AG10803 (cell line): ENCODE data around the gene HOXC4.

ENCODE experiments used
- DNase-seq: peaks from one replicate; pipeline ENCODE4 v3.0.0; 2010; ENCODE audit warnings: low read depth
- H3K4me3 ChIP-seq: 2 replicates; pipeline ENCODE4 v1.5.1; 2011; ENCODE audit warnings: mild to moderate bottlenecking, low read length, control low read depth
- TF ChIP-seq, protein P1 (sequence below): conservative IDR thresholded peaks from 2 replicates; pipeline ENCODE4 v1.5.1; 2011; ENCODE audit warnings: mild to moderate bottlenecking, low read length, control low read depth, inconsistent platforms

Gene HOXC4

GRCh38 chr12:54012631-54013409, 40.8 kb upstream of the HOXC4 start:
- H3K4me3 ChIP-seq: peak overlapping the region; percentile 98
- TF ChIP-seq, protein P1, sequence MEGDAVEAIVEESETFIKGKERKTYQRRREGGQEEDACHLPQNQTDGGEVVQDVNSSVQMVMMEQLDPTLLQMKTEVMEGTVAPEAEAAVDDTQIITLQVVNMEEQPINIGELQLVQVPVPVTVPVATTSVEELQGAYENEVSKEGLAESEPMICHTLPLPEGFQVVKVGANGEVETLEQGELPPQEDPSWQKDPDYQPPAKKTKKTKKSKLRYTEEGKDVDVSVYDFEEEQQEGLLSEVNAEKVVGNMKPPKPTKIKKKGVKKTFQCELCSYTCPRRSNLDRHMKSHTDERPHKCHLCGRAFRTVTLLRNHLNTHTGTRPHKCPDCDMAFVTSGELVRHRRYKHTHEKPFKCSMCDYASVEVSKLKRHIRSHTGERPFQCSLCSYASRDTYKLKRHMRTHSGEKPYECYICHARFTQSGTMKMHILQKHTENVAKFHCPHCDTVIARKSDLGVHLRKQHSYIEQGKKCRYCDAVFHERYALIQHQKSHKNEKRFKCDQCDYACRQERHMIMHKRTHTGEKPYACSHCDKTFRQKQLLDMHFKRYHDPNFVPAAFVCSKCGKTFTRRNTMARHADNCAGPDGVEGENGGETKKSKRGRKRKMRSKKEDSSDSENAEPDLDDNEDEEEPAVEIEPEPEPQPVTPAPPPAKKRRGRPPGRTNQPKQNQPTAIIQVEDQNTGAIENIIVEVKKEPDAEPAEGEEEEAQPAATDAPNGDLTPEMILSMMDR: peak; percentile 41
- DNase-seq: no peak

DNA sequence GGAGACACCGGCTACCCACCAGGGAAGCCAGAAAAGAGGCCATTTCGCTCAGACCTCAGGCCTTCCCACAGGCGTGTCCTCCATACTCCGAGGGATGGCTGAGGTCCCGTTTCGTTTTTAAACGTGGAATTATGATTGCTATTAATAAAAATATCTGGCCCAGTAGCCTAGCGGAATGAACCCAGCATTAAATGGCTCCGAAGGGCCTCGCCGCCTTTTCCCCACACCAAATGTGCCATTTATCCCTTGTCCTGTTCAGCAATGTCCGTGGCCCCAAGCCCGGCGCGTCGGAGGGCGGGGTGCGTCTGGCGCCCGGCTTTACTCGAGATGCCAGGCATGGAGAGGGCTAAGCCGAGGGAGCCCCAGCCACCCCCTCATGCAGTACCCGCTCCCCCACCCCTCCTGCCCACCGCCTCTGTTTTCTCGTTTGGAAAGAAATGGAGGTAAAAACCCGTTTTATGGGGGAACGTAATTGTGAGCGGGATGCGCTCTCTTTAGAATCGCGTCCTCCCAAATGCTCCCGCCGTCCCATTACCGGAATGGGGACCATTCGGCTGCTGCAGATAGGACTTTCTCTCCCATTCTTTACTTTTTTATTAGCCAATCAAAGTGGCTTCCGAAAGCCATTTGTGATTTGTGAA, 39.1 kb upstream of the HOXC4 start:
- no peak for DNase-seq
- H3K4me3 ChIP-seq: peak overlapping the region; percentile 98
- TF ChIP-seq, protein P1: no peak

GRCh38 chr12:54015018-54015931, 38.4 kb upstream of the HOXC4 start:
- TF ChIP-seq, protein P1: no peak
- DNase-seq: no peak
- peak overlapping the region; percentile 98 for H3K4me3 ChIP-seq

DNA sequence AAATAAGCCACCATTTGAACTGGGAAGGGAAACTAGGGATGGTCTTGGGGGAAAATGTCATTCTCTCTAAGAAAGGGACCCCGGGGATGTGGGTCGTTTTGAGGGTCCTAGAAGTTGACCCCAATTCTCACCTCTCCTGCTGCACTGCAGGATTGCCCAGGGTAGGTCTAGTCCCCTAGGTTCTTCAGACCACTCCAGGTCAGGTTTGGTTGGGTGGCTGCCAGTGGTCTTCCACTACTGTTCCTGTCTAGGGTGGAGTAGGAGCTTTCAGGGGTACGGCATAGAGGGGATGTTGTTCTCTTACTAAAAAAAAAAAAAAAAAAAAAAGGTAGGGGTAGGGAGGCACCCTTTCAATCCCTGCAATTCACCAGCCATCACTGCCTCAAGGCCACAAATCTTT, 37.6 kb upstream of the HOXC4 start:
- peak overlapping the region; percentile 98 for H3K4me3 ChIP-seq
- TF ChIP-seq, protein P1: no peak
- DNase-seq: no peak

- DNase-seq: peak; percentile 95
- TF ChIP-seq, protein P1: no peak
- peak overlapping the region; percentile 98 for H3K4me3 ChIP-seq
Measured at GRCh38 chr12:54016478-54016964, 37.1 kb upstream of the HOXC4 start.

GRCh38 chr12:54017027-54017788, 36.4 kb upstream of the HOXC4 start:
- no peak for DNase-seq
- TF ChIP-seq, protein P1: peak; percentile 24
- peak overlapping the region; percentile 98 for H3K4me3 ChIP-seq
